ENCODE measurements around the gene CSRNP2.

The CSRNP2 gene

GRCh38 chr12:51028126-51028812 is 55.1 kb downstream of the CSRNP2 start:
- H3K27ac ChIP-seq (ENCODE audit: low read length) = no peak overlapping the region

GRCh38 chr12:51027342-51027835 is 56.0 kb downstream of the CSRNP2 start:
- Histone ChIP-seq H3K4me1 (ENCODE audit: control insufficient read depth, insufficient read depth, low read length) (peaks cover 16% of the 10 kb centered on the region), H3K36me3 (ENCODE audit: control insufficient read depth in 2 of 2, insufficient read depth in 2 of 2, low read length in 2 of 2) (no peaks in the 10 kb centered on the region), H3K27ac (ENCODE audit: low read length) (no peak overlapping the region), H3K9me3 (ENCODE audit: control insufficient read depth in 2 of 2, low read length in 2 of 2) (no peaks in the 10 kb centered on the region), H3K27me3 (ENCODE audit: control insufficient read depth in 1 of 2, insufficient read depth in 2 of 2, low read length in 2 of 2) (no peaks in the 10 kb centered on the region), H3K4me3 (ENCODE audit: low read length in 2 of 2) (no peak overlapping the region), H3K9ac (ENCODE audit: low read length in 2 of 2) (no peak overlapping the region)

More at GRCh38 chr12:51028126-51028812, 55.1 kb downstream of the CSRNP2 start:
- Histone ChIP-seq H3K27me3 (ENCODE audit: control insufficient read depth in 1 of 2, insufficient read depth in 2 of 2, low read length in 2 of 2) (no peaks in the 10 kb centered on the region), H3K9ac (ENCODE audit: low read length in 2 of 2) (no peak overlapping the region), H3K4me1 (ENCODE audit: control insufficient read depth, insufficient read depth, low read length) (peaks cover 16% of the 10 kb centered on the region), H3K36me3 (ENCODE audit: control insufficient read depth in 2 of 2, insufficient read depth in 2 of 2, low read length in 2 of 2) (no peaks in the 10 kb centered on the region), H3K9me3 (ENCODE audit: control insufficient read depth in 2 of 2, low read length in 2 of 2) (no peaks in the 10 kb centered on the region), H3K4me3 (ENCODE audit: low read length in 2 of 2) (no peak overlapping the region)

- Histone ChIP-seq H3K4me1 (ENCODE audit: control insufficient read depth, insufficient read depth, low read length) (peaks cover 18% of the 10 kb centered on the region), H3K36me3 (ENCODE audit: control insufficient read depth in 2 of 2, insufficient read depth in 2 of 2, low read length in 2 of 2) (no peaks in the 10 kb centered on the region), H3K27me3 (ENCODE audit: control insufficient read depth in 1 of 2, insufficient read depth in 2 of 2, low read length in 2 of 2) (no peaks in the 10 kb centered on the region), H3K27ac (ENCODE audit: low read length) (peak within 1 kb of the TSS; percentile 66), H3K9me3 (ENCODE audit: control insufficient read depth in 2 of 2, low read length in 2 of 2) (no peaks in the 10 kb centered on the region), H3K4me3 (ENCODE audit: low read length in 2 of 2) (peak within 1 kb of the TSS; percentile 75 to 86), H3K9ac (ENCODE audit: low read length in 2 of 2) (peak within 1 kb of the TSS; percentile 73 to 82)
Measured at GRCh38 chr12:51025836-51026638, 57.4 kb downstream of the CSRNP2 start, which contains the start of gene SLC11A2. Gene SLC11A2 (minus strand): TSS chr12:51026384. CDS start chr12:51010728, 15,656 bp downstream.

GRCh38 chr12:51025338-51025835 is 58.0 kb downstream of the CSRNP2 start:
- peak overlapping the region; percentile 66 for H3K27ac ChIP-seq (ENCODE audit: low read length)
- no peaks in the 10 kb centered on the region for H3K9me3 ChIP-seq (ENCODE audit: control insufficient read depth in 2 of 2, low read length in 2 of 2)
- H3K9ac ChIP-seq (ENCODE audit: low read length in 2 of 2) = peak overlapping the region; percentile 73 to 82
- H3K4me1 ChIP-seq (ENCODE audit: control insufficient read depth, insufficient read depth, low read length) = peaks cover 18% of the 10 kb centered on the region
- H3K4me3 ChIP-seq (ENCODE audit: low read length in 2 of 2) = peak overlapping the region; percentile 75 to 86
- no peaks in the 10 kb centered on the region for H3K36me3 ChIP-seq (ENCODE audit: control insufficient read depth in 2 of 2, insufficient read depth in 2 of 2, low read length in 2 of 2)
- H3K27me3 ChIP-seq (ENCODE audit: control insufficient read depth in 1 of 2, insufficient read depth in 2 of 2, low read length in 2 of 2) = no peaks in the 10 kb centered on the region

GRCh38 chr12:51023625-51024382 is 59.6 kb downstream of the CSRNP2 start:
- H3K4me1 ChIP-seq (ENCODE audit: control insufficient read depth, insufficient read depth, low read length) = peaks cover 18% of the 10 kb centered on the region
- no peaks in the 10 kb centered on the region for H3K9me3 ChIP-seq (ENCODE audit: control insufficient read depth in 2 of 2, low read length in 2 of 2)
- peak overlapping the region; percentile 75 to 86 for H3K4me3 ChIP-seq (ENCODE audit: low read length in 2 of 2)
- H3K9ac ChIP-seq (ENCODE audit: low read length in 2 of 2) = no peak overlapping the region
- no peaks in the 10 kb centered on the region for H3K27me3 ChIP-seq (ENCODE audit: control insufficient read depth in 1 of 2, insufficient read depth in 2 of 2, low read length in 2 of 2)
- no peaks in the 10 kb centered on the region for H3K36me3 ChIP-seq (ENCODE audit: control insufficient read depth in 2 of 2, insufficient read depth in 2 of 2, low read length in 2 of 2)
- H3K27ac ChIP-seq (ENCODE audit: low read length) = no peak overlapping the region

GRCh38 chr12:51021694-51022093 is 61.7 kb downstream of the CSRNP2 start:
- H3K27me3 ChIP-seq (ENCODE audit: control insufficient read depth in 1 of 2, insufficient read depth in 2 of 2, low read length in 2 of 2) = no peaks in the 10 kb centered on the region
- H3K4me3 ChIP-seq (ENCODE audit: low read length in 2 of 2) = no peak overlapping the region
- H3K36me3 ChIP-seq (ENCODE audit: control insufficient read depth in 2 of 2, insufficient read depth in 2 of 2, low read length in 2 of 2) = no peaks in the 10 kb centered on the region
- no peak overlapping the region for H3K27ac ChIP-seq (ENCODE audit: low read length)
- no peak overlapping the region for H3K9ac ChIP-seq (ENCODE audit: low read length in 2 of 2)
- H3K4me1 ChIP-seq (ENCODE audit: control insufficient read depth, insufficient read depth, low read length) = peaks cover 18% of the 10 kb centered on the region
- no peaks in the 10 kb centered on the region for H3K9me3 ChIP-seq (ENCODE audit: control insufficient read depth in 2 of 2, low read length in 2 of 2)

GRCh38 chr12:51020448-51021182 is 62.8 kb downstream of the CSRNP2 start:
- no peaks in the 10 kb centered on the region for H3K27me3 ChIP-seq (ENCODE audit: control insufficient read depth in 1 of 2, insufficient read depth in 2 of 2, low read length in 2 of 2)
- H3K9ac ChIP-seq (ENCODE audit: low read length in 2 of 2) = no peak overlapping the region
- H3K36me3 ChIP-seq (ENCODE audit: control insufficient read depth in 2 of 2, insufficient read depth in 2 of 2, low read length in 2 of 2) = no peaks in the 10 kb centered on the region
- no peak overlapping the region for H3K27ac ChIP-seq (ENCODE audit: low read length)
- no peaks in the 10 kb centered on the region for H3K9me3 ChIP-seq (ENCODE audit: control insufficient read depth in 2 of 2, low read length in 2 of 2)
- H3K4me3 ChIP-seq (ENCODE audit: low read length in 2 of 2) = no peak overlapping the region
- H3K4me1 ChIP-seq (ENCODE audit: control insufficient read depth, insufficient read depth, low read length) = peaks cover 10% of the 10 kb centered on the region

- no peaks in the 10 kb centered on the region for H3K9me3 ChIP-seq (ENCODE audit: control insufficient read depth in 2 of 2, low read length in 2 of 2)
- H3K4me3 ChIP-seq (ENCODE audit: low read length in 2 of 2) = no peak overlapping the region
- no peak overlapping the region for H3K9ac ChIP-seq (ENCODE audit: low read length in 2 of 2)
- no peaks in the 10 kb centered on the region for H3K36me3 ChIP-seq (ENCODE audit: control insufficient read depth in 2 of 2, insufficient read depth in 2 of 2, low read length in 2 of 2)
- H3K27me3 ChIP-seq (ENCODE audit: control insufficient read depth in 1 of 2, insufficient read depth in 2 of 2, low read length in 2 of 2) = no peaks in the 10 kb centered on the region
- peaks cover 6% of the 10 kb centered on the region for H3K4me1 ChIP-seq (ENCODE audit: control insufficient read depth, insufficient read depth, low read length)
- no peak overlapping the region for H3K27ac ChIP-seq (ENCODE audit: low read length)
Measured at GRCh38 chr12:51019927-51020326, 63.5 kb downstream of the CSRNP2 start.

- peaks cover 4% of the 10 kb centered on the region for H3K4me1 ChIP-seq (ENCODE audit: control insufficient read depth, insufficient read depth, low read length)
Measured at GRCh38 chr12:51018956-51019355, 64.4 kb downstream of the CSRNP2 start.

GRCh38 chr12:51017452-51017851 is 65.9 kb downstream of the CSRNP2 start:
- Histone ChIP-seq H3K27ac (ENCODE audit: low read length) (no peak overlapping the region), H3K4me1 (ENCODE audit: control insufficient read depth, insufficient read depth, low read length) (peaks cover 2% of the 10 kb centered on the region), H3K4me3 (ENCODE audit: low read length in 2 of 2) (no peak overlapping the region)

More at GRCh38 chr12:51018956-51019355, 64.4 kb downstream of the CSRNP2 start:
- no peak overlapping the region for H3K27ac ChIP-seq (ENCODE audit: low read length)
- no peaks in the 10 kb centered on the region for H3K36me3 ChIP-seq (ENCODE audit: control insufficient read depth in 2 of 2, insufficient read depth in 2 of 2, low read length in 2 of 2)
- no peak overlapping the region for H3K4me3 ChIP-seq (ENCODE audit: low read length in 2 of 2)
- no peak overlapping the region for H3K9ac ChIP-seq (ENCODE audit: low read length in 2 of 2)
- H3K27me3 ChIP-seq (ENCODE audit: control insufficient read depth in 1 of 2, insufficient read depth in 2 of 2, low read length in 2 of 2) = no peaks in the 10 kb centered on the region
- H3K9me3 ChIP-seq (ENCODE audit: control insufficient read depth in 2 of 2, low read length in 2 of 2) = no peaks in the 10 kb centered on the region

More at GRCh38 chr12:51017452-51017851, 65.9 kb downstream of the CSRNP2 start:
- Histone ChIP-seq H3K27me3 (ENCODE audit: control insufficient read depth in 1 of 2, insufficient read depth in 2 of 2, low read length in 2 of 2) (no peaks in the 10 kb centered on the region), H3K36me3 (ENCODE audit: control insufficient read depth in 2 of 2, insufficient read depth in 2 of 2, low read length in 2 of 2) (no peaks in the 10 kb centered on the region), H3K9me3 (ENCODE audit: control insufficient read depth in 2 of 2, low read length in 2 of 2) (no peaks in the 10 kb centered on the region), H3K9ac (ENCODE audit: low read length in 2 of 2) (no peak overlapping the region)
